HCEC 1CT (cell line): ENCODE data around the gene CHD5.
"Not testable (repeated sequence)": the region's sequence is repeated elsewhere in the genome, so short reads cannot be mapped to it uniquely, and the experiment has no call there.

Experiments used
- DNase-seq: peaks from one replicate; pipeline ENCODE4 v3.0.0-alpha.2; 2017

Gene CHD5

GRCh38 chr1:6180268-6180706, at the start of gene CHD5:
TSS of gene CHD5 (minus strand) at chr1:6180321. CDS start at chr1:6180023, 298 bp downstream.
- DNase-seq = no peak

- DNase-seq = no peak
Observed at GRCh38 chr1:6225651-6226050, 45.5 kb upstream of the CHD5 start.

- DNase-seq = no peak
Observed at GRCh38 chr1:6224718-6225117, 44.6 kb upstream of the CHD5 start.

- DNase-seq = no peak
Observed at GRCh38 chr1:6223617-6224016, 43.5 kb upstream of the CHD5 start.

- no peak for DNase-seq
Observed at GRCh38 chr1:6222636-6223035, 42.5 kb upstream of the CHD5 start.

- no peak for DNase-seq
Observed at GRCh38 chr1:6221210-6221784, 41.2 kb upstream of the CHD5 start.

- DNase-seq = no peak
Observed at GRCh38 chr1:6220236-6220635, 40.1 kb upstream of the CHD5 start.

GRCh38 chr1:6219641-6220040, 39.5 kb upstream of the CHD5 start:
- not testable (repeated sequence) for DNase-seq

- no peak for DNase-seq
Observed at GRCh38 chr1:6218375-6219164, 38.4 kb upstream of the CHD5 start.

- no peak for DNase-seq
Observed at GRCh38 chr1:6212193-6212959, 32.3 kb upstream of the CHD5 start.

GRCh38 chr1:6211731-6212130, 31.6 kb upstream of the CHD5 start:
- no peak for DNase-seq

- no peak for DNase-seq
Observed at GRCh38 chr1:6210591-6211355, 30.7 kb upstream of the CHD5 start.

GRCh38 chr1:6209661-6210580, 29.8 kb upstream of the CHD5 start:
- no peak for DNase-seq

GRCh38 chr1:6208723-6209660, 28.9 kb upstream of the CHD5 start:
- no peak for DNase-seq

GRCh38 chr1:6207921-6208320, 27.8 kb upstream of the CHD5 start:
- DNase-seq = no peak

GRCh38 chr1:6207075-6207885, 27.2 kb upstream of the CHD5 start:
- no peak for DNase-seq

GRCh38 chr1:6206520-6206855, 26.4 kb upstream of the CHD5 start:
- DNase-seq = no peak

GRCh38 chr1:6205849-6206519, 25.9 kb upstream of the CHD5 start, which contains the start of gene RNF207:
TSS of gene RNF207 (plus strand) at chr1:6206119. CDS start at chr1:6206536, 417 bp downstream.
- peak; percentile 23 for DNase-seq

- DNase-seq = no peak
Observed at GRCh38 chr1:6202256-6202655, 22.1 kb upstream of the CHD5 start.
